HG02759 (cell line): ENCODE measurements around the gene MRPL20.
"Not testable (repeated sequence)": the region's sequence is repeated elsewhere in the genome, so short reads cannot be mapped to it uniquely, and the experiment has no call there.

ENCODE experiments used
- ATAC-seq: cut with Tn5 transposase; IDR thresholded peaks from one replicate; pipeline ENCODE4 v1.9.1; 2021; ENCODE audit warnings: mild to moderate bottlenecking, moderate library complexity; ENCODE audit not compliant: unreplicated experiment

MRPL20 gene

GRCh38 chr1:1437904-1438376 lies 30.8 kb upstream of the MRPL20 start:
- ATAC-seq, result no peak

- no peak for ATAC-seq
Measured at GRCh38 chr1:1437033-1437903, 30.2 kb upstream of the MRPL20 start.

GRCh38 chr1:1436630-1437032 lies 29.5 kb upstream of the MRPL20 start:
- no peak for ATAC-seq

- no peak for ATAC-seq
Measured at GRCh38 chr1:1435911-1436629, 29.0 kb upstream of the MRPL20 start.

GRCh38 chr1:1435106-1435903 lies 28.2 kb upstream of the MRPL20 start, which contains the start of gene VWA1:
Gene VWA1 (plus strand): TSS chr1:1435690. CDS start chr1:1435749, 59 bp downstream.
- ATAC-seq, result peak; percentile 55

- no peak for ATAC-seq
Measured at GRCh38 chr1:1434824-1435105, 27.7 kb upstream of the MRPL20 start.

GRCh38 chr1:1434131-1434823 lies 27.2 kb upstream of the MRPL20 start:
- no peak for ATAC-seq

- ATAC-seq, result no peak
Measured at GRCh38 chr1:1433804-1434130, 26.7 kb upstream of the MRPL20 start.

- ATAC-seq, result no peak
Measured at GRCh38 chr1:1432951-1433803, 26.1 kb upstream of the MRPL20 start.

GRCh38 chr1:1432274-1432950 lies 25.3 kb upstream of the MRPL20 start:
- no peak for ATAC-seq

GRCh38 chr1:1431845-1432273 lies 24.8 kb upstream of the MRPL20 start:
- ATAC-seq, result no peak

GRCh38 chr1:1430992-1431844 lies 24.1 kb upstream of the MRPL20 start:
- no peak for ATAC-seq

GRCh38 chr1:1430114-1430982 lies 23.3 kb upstream of the MRPL20 start:
- ATAC-seq, result no peak

- no peak for ATAC-seq
Measured at GRCh38 chr1:1429671-1430073, 22.6 kb upstream of the MRPL20 start.

GRCh38 chr1:1428967-1429366 lies 21.9 kb upstream of the MRPL20 start:
- not testable (repeated sequence) for ATAC-seq

- ATAC-seq, result no peak
Measured at GRCh38 chr1:1428174-1428573, 21.1 kb upstream of the MRPL20 start.

- ATAC-seq, result no peak
Measured at GRCh38 chr1:1427820-1428148, 20.7 kb upstream of the MRPL20 start.
